GM04504 (cell line): ENCODE results near the gene EPB42.

Experiments used
- DNase-seq: peaks from one replicate; pipeline ENCODE4 v3.0.0-alpha.2; 2012; ENCODE audit warnings: low read depth

Gene EPB42

DNA sequence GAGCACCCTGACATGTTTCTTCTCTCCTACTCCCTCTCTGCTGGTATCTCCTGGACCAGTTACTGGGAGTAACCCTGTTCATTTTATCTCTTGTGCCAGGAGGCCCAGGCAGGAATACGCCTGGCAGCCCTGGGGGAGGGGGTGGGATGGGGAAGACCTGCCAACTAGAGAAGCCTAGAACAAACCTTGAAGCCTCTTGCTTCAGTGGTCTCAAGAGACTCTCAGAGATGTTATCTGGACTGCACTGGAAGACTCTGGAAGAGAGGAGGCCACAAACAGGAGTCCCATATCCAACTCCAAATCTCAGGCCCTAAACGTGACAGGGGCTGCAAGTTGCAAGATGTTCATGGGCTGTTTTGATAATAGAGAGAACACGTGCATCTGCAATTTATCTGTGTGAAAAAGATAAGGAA is at the start of gene EPB42:
TSS of gene EPB42 (minus strand) at position 28 of the 413 bp plus-strand sequence. CDS start 193 bp downstream, outside the sequence.
- no peak for DNase-seq

DNA sequence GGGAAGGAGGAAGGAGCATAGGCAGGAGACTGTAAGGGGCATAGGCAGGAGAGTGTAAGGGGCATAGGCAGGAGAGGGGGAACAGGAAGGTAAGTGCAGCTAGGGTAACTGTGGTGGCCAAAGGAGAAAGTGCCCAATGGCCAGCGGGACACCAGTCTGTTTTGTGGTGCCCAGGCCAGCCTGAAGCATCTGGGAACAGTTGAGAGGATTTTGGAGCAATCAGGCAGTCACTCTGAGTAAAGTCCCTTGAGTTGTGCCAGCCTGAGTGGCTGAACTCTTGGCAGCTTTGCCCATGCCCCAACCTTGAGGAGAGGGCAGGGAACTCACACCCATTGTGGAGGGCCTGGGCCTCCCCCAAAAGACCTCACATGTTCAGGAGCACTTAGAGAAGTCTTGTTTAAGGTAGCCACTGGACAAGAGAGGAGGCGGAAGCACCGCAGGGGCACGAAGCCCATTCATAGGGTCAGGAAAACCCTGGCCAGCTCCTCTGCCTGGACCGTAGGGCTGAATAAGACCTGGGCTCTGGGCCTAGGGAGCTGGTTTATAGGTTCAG is 49.4 kb upstream of the EPB42 start:
- no peak for DNase-seq

DNA sequence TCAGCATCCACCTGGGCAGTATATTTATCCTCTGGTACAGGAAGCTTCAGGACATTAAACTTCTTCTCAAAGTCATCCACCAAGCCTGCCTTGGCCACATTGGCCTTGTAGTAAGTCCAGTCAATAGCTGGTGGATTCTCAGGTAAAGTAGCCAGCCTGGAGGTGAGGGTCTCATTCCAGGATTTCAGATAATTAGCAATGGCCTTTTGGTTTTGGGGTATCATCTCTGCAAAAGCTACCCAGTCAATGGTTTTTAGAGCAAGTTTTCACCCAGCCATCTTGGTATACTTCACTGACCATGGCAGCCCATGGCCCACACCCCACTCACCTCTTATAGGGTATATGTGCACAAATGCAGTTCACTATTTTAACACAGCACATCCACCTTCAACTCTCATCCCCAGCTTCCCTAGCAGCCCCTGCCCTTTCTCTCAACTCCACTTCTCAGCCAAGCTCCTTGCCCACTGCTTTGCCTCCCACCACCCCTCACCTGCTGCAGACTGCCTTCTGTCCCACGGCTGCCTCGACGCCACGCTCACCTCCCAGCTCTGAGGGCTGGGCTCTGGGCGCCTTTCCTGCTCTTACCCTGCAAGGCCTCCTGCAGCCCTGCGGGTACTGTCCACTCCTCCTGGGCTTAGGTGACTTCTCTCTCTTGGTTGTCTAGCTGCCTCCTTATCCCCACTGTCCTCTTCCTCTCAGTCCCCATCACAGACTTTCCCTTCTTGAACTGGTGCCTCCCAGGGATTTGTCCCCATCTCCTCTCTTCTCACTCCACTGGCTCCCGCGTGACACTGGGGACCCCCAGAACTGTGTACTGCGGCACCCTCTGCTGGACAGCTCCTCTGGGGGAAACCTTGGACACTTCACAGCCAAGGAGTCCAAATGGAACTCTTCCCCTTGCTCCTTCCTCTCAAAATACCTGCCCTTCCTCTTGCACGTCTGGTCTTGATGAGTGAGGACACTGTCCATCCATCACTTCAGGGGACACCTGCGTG is 47.6 kb upstream of the EPB42 start:
- no peak for DNase-seq

DNA sequence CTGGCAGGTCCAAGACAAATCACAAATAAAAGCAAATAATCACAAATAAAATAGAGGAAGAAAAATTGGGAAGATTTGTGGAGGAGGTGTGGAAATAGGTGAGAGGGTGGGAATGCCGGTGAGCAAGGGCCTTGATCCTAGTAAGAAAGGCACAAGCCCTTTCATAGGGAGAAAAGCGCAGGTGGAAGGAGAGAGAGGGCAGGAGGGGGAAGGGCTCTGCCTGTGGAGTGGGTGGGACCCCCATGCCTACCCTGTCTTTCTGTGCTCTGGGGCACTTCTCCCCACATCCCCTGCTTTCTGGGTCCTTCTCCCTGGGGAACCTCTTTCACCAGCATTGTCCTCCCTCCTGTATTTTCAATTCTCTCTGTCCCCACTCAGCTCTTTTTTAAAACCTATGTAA is 46.6 kb upstream of the EPB42 start:
- no peak for DNase-seq

DNA sequence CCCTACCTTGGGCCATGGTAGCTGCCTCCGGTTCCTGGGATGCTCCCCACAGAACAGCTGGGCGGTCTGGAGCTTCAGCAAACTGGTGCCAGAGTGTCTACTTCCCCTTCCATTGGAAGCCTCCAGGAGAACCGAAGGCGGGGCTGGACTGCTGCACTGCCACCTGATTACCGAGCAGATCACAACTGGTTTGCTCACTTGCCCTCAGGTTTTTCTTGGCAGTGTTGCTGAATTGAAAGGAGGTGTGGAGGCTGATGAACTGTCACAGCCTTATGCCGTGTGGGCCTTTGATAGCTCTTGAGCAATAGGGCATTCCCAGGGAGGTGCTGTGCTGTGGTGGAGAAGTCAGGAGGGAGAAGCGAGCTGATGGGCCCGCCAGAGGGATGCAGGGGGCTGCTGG is 46.0 kb upstream of the EPB42 start, which contains the start of gene TGM5:
TSS of gene TGM5 (minus strand) at position 95 of the 400 bp plus-strand sequence. CDS start at position 16, 79 bp downstream.
- no peak for DNase-seq

DNA sequence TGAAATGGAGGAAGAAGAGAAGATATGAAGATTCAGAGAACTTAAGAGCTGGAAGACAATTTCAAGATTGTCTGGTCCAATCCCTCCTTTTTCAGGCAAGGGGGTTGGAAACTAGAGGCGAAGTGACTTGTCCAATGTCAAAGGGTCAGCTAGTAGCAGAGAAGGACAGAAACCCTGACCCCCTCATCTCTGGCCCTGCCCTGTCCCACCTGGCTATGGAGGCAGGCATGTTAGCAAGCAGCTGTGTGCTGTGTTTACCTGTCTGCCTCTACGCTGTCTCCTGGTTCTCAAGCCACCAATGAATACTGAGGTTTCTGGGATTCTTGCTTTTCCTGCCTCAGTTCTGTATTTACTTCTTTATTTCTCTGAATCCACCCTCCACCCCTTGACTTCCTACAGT is 45.6 kb upstream of the EPB42 start:
- DNase-seq, result no peak

DNA sequence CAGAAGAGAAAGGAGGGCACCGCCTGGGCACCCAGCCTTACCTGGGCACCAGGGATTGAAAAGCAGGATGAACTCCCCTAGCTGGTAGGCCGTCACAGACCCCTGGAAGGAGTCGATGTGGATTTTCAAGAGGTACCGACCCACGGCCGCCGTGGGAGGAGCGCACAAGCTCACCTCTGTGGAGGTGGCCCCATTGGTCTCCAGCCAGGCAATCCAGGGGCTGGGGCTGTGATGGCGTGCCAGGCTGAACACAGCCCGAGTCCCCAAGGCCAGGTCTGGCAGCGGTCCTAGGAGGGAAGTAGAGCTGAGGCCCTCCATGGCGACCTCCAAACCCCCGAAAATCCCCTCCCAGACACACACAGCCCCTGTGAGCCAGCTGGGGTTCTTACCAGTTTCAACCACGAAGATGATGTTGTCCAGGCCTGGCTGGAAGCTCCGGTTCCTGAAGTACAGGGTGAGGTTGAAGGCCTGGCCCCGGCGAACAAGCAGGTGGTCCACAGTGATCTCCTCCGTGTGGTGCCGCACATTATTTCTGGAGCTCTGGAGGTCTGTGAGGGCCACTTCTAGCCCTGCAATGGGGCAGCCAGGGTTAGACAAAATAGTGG is 39.3 kb upstream of the EPB42 start:
- no peak for DNase-seq

DNA sequence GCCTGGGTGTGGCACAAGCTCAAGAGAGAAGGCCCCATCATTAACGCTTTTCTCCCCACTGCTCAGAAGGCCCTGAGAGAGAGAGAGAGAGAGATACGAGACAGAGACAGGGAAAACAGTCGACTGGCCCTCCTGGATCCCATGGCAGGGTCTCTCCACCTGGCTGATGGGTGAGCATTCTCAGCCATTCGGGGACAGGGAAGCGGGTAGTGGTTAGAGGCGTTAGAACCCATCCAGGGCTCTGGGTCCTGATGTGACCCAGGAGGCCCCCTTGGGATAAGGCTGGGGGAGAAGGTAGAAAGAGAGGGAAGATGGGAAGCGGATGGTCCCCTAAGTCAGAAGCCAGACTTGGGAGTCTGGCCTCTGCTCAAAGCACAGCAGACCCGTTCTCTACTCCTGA is 38.0 kb upstream of the EPB42 start:
- no peak for DNase-seq

DNA sequence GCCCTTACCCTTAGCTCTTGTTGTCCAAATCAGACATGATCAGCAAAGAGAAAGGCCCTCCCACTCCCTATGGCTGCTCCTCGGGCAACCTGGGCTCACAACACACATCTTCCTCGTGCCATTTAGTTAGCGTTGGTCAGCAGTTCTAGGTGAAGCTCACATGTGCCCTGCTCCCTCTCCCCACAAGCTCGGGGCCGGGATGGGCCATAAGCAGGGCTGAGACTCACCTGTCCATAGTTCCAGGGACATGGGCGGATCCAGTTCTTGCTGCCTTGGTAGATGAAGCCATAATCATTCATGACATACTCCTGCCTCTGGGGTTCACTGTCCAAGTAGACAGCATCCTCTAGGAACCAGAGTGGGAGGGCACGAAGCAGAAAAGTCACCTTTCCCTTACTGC is 35.5 kb upstream of the EPB42 start:
- no peak for DNase-seq

DNA sequence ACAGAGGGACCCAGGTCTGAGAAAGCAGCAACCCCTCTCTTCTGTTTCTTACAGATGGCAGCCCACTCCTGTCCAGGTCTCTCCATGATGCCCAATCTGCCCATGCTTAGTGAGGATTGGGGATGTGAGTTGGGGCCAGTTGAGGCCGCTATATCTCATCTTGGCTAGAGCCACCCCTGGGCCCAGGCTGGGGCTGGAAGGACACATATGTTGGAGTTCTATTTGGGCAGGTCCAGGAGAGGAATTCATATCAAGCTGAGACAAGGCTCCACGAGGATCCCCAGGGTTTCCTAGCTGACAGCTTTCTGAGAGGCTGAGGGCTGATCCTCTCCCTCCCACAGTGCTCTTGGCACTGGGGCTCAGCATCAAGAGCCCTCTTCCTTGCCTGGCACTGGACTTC is 34.6 kb upstream of the EPB42 start:
- no peak for DNase-seq

DNA sequence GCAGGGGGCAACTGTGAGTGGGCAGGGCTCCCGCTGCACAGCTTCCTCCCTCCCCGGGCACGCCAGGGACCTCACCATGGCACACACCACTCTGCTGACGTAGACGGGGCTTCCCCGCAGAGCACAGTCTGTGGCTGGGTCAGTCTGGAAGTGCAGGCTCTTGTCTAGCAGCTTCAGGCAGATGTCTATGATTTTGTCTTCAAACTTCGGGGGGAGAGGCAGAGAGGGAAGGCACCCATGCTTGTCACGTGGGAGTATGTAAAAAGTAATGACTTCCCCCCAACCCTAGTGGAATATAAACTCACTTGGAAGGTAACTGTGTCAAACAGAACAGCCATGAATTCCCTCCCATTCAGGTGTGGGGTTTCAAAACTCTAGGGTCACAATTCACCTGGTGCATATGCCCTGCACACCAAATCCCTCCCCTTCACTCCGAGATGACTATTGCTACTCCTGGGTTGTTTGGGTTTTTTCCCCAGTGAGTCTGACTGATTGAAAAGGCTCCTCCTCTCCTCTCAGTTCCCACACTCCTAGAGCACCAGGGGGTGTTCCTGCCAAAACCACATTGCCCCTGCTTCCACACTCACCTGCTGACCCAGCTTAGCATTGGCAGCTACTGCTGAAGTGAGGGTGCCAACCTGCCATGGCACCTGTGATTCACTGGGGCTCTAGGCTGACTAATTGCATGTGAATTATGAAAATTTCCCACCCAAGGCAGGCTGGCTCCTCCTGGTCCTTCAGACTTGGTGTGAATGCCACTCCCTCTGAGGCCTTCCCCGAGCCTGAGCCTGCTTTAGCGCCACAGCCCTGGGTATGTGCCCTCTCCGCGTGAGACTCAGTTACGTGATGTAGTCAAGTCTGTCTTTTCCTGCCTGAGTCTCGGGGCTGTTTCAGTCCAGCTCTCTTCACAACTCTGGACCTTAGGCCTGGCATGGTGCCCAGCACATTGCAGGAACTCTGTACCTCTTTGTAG is 32.9 kb upstream of the EPB42 start:
- DNase-seq, result no peak

DNA sequence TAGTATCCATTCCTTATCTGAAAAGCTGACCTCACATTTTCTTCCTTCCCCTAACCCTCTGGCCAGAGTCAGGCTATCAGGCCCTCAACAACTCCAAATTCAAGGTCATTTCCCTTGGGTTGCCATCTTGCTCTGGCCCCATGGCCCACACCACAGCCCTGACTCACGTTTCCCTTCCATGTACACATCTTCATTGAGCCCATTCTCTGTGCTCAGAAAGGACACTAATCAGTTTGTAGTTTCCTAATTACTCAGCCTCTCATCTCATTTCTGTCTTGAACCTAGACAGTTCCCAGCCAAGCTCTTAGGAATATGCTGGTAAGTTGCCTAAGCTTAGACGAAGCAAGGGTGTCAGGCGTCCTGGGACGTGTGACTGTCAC is 31.0 kb upstream of the EPB42 start:
- DNase-seq, result no peak

DNA sequence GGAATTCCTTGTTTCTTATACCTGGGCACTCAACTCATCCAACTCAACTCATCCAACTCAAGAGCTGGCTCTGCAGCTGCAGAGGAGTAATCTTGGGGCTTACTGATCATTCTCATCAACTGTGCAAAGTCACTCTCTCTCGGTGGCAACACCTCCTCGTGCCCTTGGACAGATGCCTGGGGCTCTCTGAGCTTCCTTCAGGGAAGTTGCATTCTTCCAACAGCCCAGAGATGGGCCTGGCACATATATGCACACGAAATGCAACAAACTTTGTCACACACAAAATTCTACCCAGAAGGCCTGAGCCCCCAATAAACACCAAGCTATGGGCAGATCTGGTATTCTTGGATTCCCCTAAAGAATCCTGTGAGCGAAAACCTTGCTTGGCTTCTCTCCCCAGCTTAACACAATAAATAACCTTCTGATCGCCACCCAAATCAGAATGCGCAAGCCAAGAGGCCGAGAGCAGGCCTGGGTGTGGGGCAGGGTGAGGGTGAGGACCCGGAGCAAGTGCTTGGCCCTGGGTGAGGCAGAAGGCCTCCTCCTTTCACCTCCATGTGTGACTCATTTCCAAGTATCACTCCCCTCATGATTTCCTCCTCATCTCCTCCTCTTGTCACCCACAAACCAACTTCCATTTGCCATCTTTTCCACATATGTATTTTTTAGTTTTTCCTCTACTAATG is 30.5 kb upstream of the EPB42 start:
- no peak for DNase-seq

DNA sequence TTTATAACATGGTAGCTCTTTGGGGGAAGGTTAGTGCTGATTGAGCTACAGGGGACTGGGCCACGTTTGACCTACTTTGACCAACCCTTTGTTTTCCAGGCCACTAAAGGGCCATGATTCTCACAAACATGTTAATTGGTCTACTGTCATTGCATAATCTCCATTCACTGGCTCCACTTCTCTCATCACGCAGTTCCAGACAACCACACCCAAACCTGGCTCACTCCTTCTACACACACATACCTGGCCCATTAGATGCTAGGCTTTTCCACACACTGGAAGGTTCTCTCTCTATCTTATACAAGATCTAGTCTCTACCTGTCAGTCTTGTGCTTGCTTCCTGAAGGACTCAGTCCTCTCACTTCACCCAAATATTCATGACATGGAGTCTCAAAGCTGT is 30.0 kb upstream of the EPB42 start:
- no peak for DNase-seq

DNA sequence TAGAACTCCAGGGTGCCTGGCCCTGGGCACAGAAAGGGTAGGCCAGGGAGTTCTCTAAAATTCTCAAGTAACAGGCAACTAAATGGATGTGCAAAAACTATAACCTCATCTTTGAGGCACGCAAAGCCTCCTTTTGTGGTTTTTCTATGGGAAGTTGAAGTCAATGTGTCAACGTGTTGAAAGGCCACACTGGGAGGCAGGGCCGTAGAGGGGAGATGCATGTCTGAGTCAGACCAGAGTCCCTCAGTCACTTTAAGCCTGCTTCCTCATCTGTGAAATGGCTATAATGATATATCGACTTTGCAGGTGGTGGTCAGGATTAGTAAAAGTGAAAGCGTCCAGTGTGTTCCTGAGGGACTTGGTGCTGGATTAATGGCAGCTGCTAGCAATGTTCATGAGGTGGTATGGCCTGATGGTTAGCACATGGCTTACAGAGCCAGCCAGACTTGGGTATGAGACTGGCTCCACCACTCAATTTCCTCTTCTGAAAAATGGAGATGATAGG is 28.9 kb upstream of the EPB42 start:
- DNase-seq, result peak; percentile 61

DNA sequence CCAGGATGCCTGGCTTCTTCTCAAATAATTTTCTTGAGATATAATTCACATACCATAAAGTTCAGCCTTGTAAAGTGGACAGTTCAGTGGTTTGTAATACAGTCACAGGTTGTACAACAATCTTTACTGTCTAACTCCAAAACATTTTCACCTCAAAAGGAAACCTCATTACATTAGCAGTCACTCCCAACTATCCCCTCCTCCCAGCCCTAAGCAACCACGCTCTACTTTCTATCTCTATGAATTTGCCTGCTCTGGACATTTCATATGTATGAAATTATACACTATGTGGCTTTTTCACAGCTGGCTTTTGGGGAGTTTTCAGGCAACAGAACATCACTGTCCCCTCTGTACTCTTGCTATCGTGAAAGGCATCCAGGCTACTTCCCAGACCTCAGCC is 28.4 kb upstream of the EPB42 start:
- no peak for DNase-seq

DNA sequence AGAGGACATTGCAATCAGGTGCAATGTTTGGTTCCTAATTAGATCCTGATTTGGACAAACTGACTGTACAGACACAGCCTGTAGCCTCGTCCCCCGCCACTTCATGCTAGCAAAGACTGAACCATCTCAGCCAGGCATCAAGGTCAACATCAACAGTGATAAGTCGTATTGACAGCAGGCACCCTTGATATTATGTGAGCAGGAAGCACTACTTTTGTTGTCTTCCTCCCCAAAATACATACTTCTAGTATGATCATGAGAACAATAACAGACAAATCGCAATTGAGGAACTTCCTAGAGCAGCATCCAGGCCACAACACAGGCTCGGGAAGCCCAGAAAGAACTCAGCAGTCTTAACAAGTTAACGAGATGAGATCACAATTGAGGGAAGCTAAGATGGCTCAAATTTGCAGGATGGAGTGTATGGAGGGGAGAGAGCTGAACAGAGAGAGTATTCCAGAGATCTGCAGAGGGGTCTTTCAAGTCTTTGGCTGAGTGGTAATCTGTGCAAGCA is 25.5 kb upstream of the EPB42 start:
- DNase-seq, result no peak

DNA sequence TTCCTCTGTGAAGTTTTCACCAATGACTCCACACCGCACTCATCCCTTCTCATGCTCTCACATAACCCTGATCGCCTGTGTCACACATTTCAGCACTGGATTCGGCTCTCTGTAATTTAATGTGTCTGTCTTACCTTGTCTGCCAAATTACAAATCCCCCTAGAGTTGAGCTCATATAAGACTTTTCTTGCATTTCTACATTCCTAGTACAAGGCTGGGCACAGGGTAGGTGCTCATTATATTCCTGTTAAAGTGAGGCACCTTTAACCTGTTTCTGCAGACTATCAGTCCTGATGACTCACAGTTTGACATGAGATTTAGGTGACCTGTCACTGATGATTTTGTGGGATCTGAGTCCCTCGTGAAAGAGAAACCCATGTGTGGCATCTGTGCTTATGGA is 23.3 kb upstream of the EPB42 start:
- no peak for DNase-seq

DNA sequence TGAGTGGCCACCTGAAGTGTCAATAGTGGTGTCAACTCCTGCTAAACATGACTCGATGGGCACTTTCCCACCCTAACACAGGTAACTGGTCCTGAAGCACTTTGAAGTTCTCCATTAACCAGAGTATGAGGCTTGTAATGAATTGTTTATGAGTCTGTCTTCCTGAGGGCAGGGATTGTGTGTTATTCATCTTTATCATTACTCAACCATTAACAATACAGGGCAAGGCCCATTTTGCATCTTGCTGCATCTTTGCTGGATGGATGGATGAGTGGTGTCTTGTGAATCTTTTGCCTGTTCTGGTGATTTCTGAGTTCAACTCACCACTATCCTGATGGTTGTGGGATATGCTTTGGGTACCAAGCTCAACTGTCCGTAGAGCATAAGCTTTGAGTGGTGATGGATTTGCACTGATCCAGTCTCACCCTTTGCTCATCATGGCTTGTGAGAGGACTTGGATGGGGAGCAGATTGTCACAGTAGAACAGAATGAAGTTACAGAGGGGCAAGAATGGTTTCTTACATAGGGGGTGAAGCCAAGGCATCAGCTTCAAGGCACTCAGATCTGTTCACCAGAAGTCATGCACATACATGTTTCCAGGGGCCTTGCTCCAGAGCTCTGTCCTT is 22.3 kb upstream of the EPB42 start:
- no peak for DNase-seq

DNA sequence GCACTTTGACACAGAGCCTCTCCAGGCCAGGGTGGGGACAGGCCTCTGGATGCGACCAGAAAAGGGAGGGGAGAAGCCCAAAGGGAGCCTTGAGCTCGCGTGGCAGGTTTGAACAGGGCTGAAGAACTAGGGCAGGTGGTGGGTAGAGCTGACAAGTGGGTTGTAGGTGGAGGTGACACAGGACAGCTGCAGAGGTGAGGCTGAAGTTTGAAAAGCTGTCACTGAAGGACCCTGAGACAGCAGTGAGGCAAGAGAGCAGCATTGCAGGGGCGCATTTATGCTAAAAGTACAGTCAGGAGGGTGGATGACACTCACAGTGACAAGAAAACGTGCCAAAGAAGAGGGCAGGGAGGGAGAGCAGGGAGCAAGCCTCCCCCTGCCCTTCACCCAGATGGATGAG is 21.8 kb upstream of the EPB42 start:
- no peak for DNase-seq
